Esophagus squamous epithelium (tissue), 5 donors: ENCODE measurements around the gene PTGR1. TPM values are rescaled to one million over a fixed set of nuclear protein-coding genes. Genes with fewer than 3 reads are reported as not detected.
A peak's percentile ranks its signal among the peaks of the same experiment; 100 is the strongest.

Experiments
- DNase-seq: peaks from one replicate; lab custom pipeline; 2025; lab: John Stamatoyannopoulos, UW
- H3K27ac ChIP-seq, 4 donors: fragments of 200-600 bp; sonication (generic); one replicate each; pipeline ENCODE4 v1.5.1; 2016 to 2019; ENCODE audit warnings: mild to moderate bottlenecking in 1 of 4
- H3K27me3 ChIP-seq, 4 donors: fragments of 200-600 bp; sonication (generic); 1 replicate in 3 of 4; 2 replicates in 1 of 4; pipeline versions ENCODE4 v1.5.1 to v1.6.0; 2017 to 2021; ENCODE audit warnings: antibody characterized with exemption in 1 of 4
- H3K36me3 ChIP-seq, 3 donors: fragments of 200-600 bp; sonication (generic); one replicate each; pipeline ENCODE4 v1.5.1; 2016 to 2019
- H3K4me1 ChIP-seq, 3 donors: fragments of 200-600 bp; sonication (generic); one replicate each; pipeline ENCODE4 v1.5.1; 2017 to 2019
- H3K4me3 ChIP-seq, 4 donors: fragments of 200-600 bp; sonication (generic); 1 replicate in 3 of 4; 2 replicates in 1 of 4; pipeline ENCODE4 v1.5.1; 2016 to 2019; ENCODE audit warnings: mild to moderate bottlenecking in 2 of 4, moderate library complexity in 1 of 4
- H3K9me3 ChIP-seq, 3 donors: fragments of 200-600 bp; sonication (generic); one replicate each; pipeline ENCODE4 v1.5.1; 2016 to 2019
- CTCF ChIP-seq, 6 experiments: fragments of 450-650 bp in 4 of 6; fragments of 200-600 bp in 2 of 6; sonication (generic) in 2 of 6; IDR thresholded peaks; one replicate each; pipeline ENCODE4 v1.5.1; 2016 to 2019; ENCODE audit warnings: antibody characterized with exemption in 6 of 6, mild to moderate bottlenecking in 4 of 6, moderate library complexity in 4 of 6
- POLR2A ChIP-seq, 4 donors: fragments of 450-650 bp; IDR thresholded peaks; one replicate each; pipeline ENCODE4 v1.6.1; 2017; ENCODE audit warnings: antibody characterized with exemption in 4 of 4, mild to moderate bottlenecking in 4 of 4, moderate library complexity in 3 of 4
- WGBS, 2 donors: methylation state at CpG; one replicate each; pipeline ENCODE4 v1.1.5; 2018; 5-methylcytosine and 5-hydroxymethylcytosine counted together
- intact Hi-C: fragments of 100-400 bp; cut with DNase I; formaldehyde crosslinking; loops from one replicate; pipeline ENCODE4 v1.15.0; 2022
- total RNA-seq, 4 donors: library from RNA; depleted of rRNA; stranded (reverse); fragments of >200 nt; gene quantifications; one replicate each; pipeline ENCODE4 v1.1.0, GENCODE V29; 2016
- donor health status: DM: yes; HTN: yes; CAD: no.

PTGR1 gene
- total RNA-seq, 4 donors from 2014 or later: 61.6 to 304 (median 170) TPM

GRCh38 chr9:111603041-111603440 lies 3.6 kb upstream of the PTGR1 start:
- Histone ChIP-seq H3K27ac (peak overlapping the region in 2 of 4 donors; percentile 64 to 90), H3K36me3 (no peaks in the 10 kb centered on the region), H3K27me3 (no peaks in the 10 kb centered on the region), H3K4me3 (no peak overlapping the region), H3K4me1 (peaks cover 6 to 38% (median 8%) of the 10 kb centered on the region in 3 donors), H3K9me3 (no peaks in the 10 kb centered on the region)
- DNase-seq: no peak
- intact Hi-C loops: no loop called here
- TF ChIP-seq POLR2A (IDR thresholded peaks at IDR 0.05): no peak
- TF ChIP-seq CTCF (IDR thresholded peaks at IDR 0.05): no peak
- WGBS, 2 donors: 56 to 82% methylated on average over 4 of the region's 4 CpGs

GRCh38 chr9:111601237-111602018 lies 2.0 kb upstream of the PTGR1 start:
- H3K4me3 ChIP-seq: no peak overlapping the region
- peaks cover 0 to 7% (median 3%) of the 10 kb centered on the region in 3 donors for H3K36me3 ChIP-seq
- peaks cover 6 to 47% (median 8%) of the 10 kb centered on the region in 3 donors for H3K4me1 ChIP-seq
- DNase-seq: no peak
- no peaks in the 10 kb centered on the region for H3K27me3 ChIP-seq
- H3K9me3 ChIP-seq: no peaks in the 10 kb centered on the region
- intact Hi-C loops: no loop called here
- TF ChIP-seq CTCF (IDR thresholded peaks at IDR 0.05): no peak
- no peak for TF ChIP-seq POLR2A (IDR thresholded peaks at IDR 0.05)
- WGBS, 2 donors: 62 to 65% methylated on average over 10 of the region's 10 CpGs
- peak overlapping the region; percentile 38 to 93 (median 89) for H3K27ac ChIP-seq

DNA sequence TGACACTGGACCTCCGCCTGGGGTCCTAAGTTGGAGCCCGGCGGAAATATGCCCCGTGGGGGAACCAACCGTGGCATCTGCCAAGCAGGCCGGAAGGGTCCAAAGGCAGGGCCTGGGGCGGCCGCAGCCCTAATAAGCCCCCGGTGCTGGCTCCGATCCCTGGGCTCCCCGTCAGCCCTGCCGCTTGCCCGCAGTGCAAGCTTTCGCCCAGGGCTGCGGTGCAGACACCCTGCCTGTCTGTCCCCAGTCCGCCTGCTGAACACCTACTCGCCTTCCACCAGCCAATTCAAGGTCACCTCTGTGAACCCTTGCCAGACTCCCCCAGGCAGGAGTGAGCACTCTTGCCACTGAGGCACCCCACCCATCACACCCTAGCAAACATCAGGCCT lies 502 bp upstream of the PTGR1 start:
- no peaks in the 10 kb centered on the region for H3K27me3 ChIP-seq
- H3K36me3 ChIP-seq: peaks cover 5 to 22% (median 10%) of the 10 kb centered on the region in 3 donors
- H3K9me3 ChIP-seq: no peaks in the 10 kb centered on the region
- H3K27ac ChIP-seq: peak overlapping the region; percentile 88 to 93 (median 90)
- H3K4me3 ChIP-seq: peak overlapping the region; percentile 73 to 90 (median 79)
- peaks cover 6 to 47% (median 8%) of the 10 kb centered on the region in 3 donors for H3K4me1 ChIP-seq
- TF ChIP-seq CTCF (IDR thresholded peaks at IDR 0.05) (no peak), POLR2A (IDR thresholded peaks at IDR 0.05) (no peak)
- WGBS, 2 donors: 0 to 37% methylated on average over 1 to 10 of the region's 17 CpGs
- intact Hi-C loops: loop anchor here (10.0 kb wide), 1 partner anchor 95 kb away; no protein-coding TSS in a partner anchor
- no peak for DNase-seq

- Histone ChIP-seq H3K27ac (peak overlapping the region; percentile 88 to 93 (median 90)), H3K27me3 (no peaks in the 10 kb centered on the region), H3K4me3 (peak overlapping the region; percentile 73 to 90 (median 79)), H3K4me1 (peaks cover 6 to 47% (median 8%) of the 10 kb centered on the region in 3 donors), H3K9me3 (no peaks in the 10 kb centered on the region), H3K36me3 (peaks cover 5 to 35% (median 10%) of the 10 kb centered on the region in 3 donors)
- no peak for DNase-seq
- 2% methylated on average over 14 of the region's 16 CpGs for WGBS, 2 donors
- no peak for TF ChIP-seq CTCF (IDR thresholded peaks at IDR 0.05)
- no peak for TF ChIP-seq POLR2A (IDR thresholded peaks at IDR 0.05)
- intact Hi-C loops: loop anchor here (10.0 kb wide), 1 partner anchor 96 kb away; no protein-coding TSS in a partner anchor
These were observed 735 bp downstream of the PTGR1 start for GRCh38 chr9:111598733-111599091.
